Heart left ventricle (tissue), 16 donors: ENCODE results near the gene BEAN1. TPM values are rescaled to one million over a fixed set of nuclear protein-coding genes. Genes with fewer than 3 reads are reported as not detected.

Source experiments
- ATAC-seq, 4 donors: fragments of 200-7000 bp; cut with Tn5 transposase; one replicate each; pipeline ENCODE4 v1.9.1; 2020 to 2022; ENCODE audit warnings: moderate library complexity in 4 of 4, mild to moderate bottlenecking in 3 of 4, moderate number of reproducible peaks in 1 of 4
- DNase-seq, 5 donors: peaks; one replicate each; pipeline ENCODE4 v3.0.0-alpha.2; 2020
- H3K27ac ChIP-seq, 12 donors: fragments of 200-600 bp; sonication (generic) in 4 of 12; one replicate each; pipeline versions ENCODE4 v1.5.0 to v1.8.0; 2016 to 2022; ENCODE audit warnings: mild to moderate bottlenecking in 2 of 12
- H3K27me3 ChIP-seq, 9 donors: fragments of 200-600 bp; sonication (generic) in 2 of 9; one replicate each; pipeline versions ENCODE4 v1.5.1 to v1.8.0; 2016 to 2022; ENCODE audit warnings: mild to moderate bottlenecking in 3 of 9
- H3K36me3 ChIP-seq, 9 donors: fragments of 200-600 bp; sonication (generic) in 2 of 9; one replicate each; pipeline versions ENCODE4 v1.5.0 to v1.8.0; 2018 to 2022; ENCODE audit warnings: mild to moderate bottlenecking in 2 of 9
- H3K4me1 ChIP-seq, 12 donors: fragments of 200-600 bp; sonication (generic) in 4 of 12; one replicate each; pipeline versions ENCODE4 v1.5.0 to v1.8.0; 2016 to 2022; ENCODE audit warnings: mild to moderate bottlenecking in 3 of 12
- H3K4me3 ChIP-seq, 12 donors: fragments of 200-600 bp; sonication (generic) in 4 of 12; one replicate each; pipeline versions ENCODE4 v1.5.0 to v1.8.0; 2017 to 2022; ENCODE audit warnings: mild to moderate bottlenecking in 9 of 12, moderate library complexity in 4 of 12
- H3K9me3 ChIP-seq, 12 donors: fragments of 200-600 bp; sonication (generic) in 4 of 12; one replicate each; pipeline versions ENCODE4 v1.5.0 to v1.8.0; 2016 to 2022; ENCODE audit warnings: mild to moderate bottlenecking in 1 of 12
- CTCF ChIP-seq, 12 donors: fragments of 200-600 bp; sonication (generic) in 4 of 12; IDR thresholded peaks; one replicate each; pipeline versions ENCODE4 v1.5.0 to v1.8.0; 2018 to 2022; ENCODE audit warnings: antibody characterized with exemption in 12 of 12, mild to moderate bottlenecking in 5 of 12
- POLR2A ChIP-seq, 2 donors: fragments of 450-650 bp; IDR thresholded peaks; one replicate each; pipeline ENCODE4 v1.6.1; 2017; ENCODE audit warnings: antibody characterized with exemption in 2 of 2, mild to moderate bottlenecking in 2 of 2, moderate library complexity in 2 of 2
- WGBS, 4 donors: extraction: QIAGEN DNeasy Blood & Tissue Kit in 2 of 4; methylation state at CpG; one replicate each; pipeline versions ENCODE4 v1.1.5 to v1.1.7; 2013 to 2018; 5-methylcytosine and 5-hydroxymethylcytosine counted together
- intact Hi-C, 10 donors: fragments of 100-400 bp; cut with DNase I; formaldehyde crosslinking; loops; one replicate each; pipeline versions ENCODE4 v1.11.1 to v1.14.2; 2022
- polyA plus RNA-seq, 2 donors: library from polyadenylated mRNA; stranded (reverse); fragments of 200-250 nt; gene quantifications; one replicate each; pipeline ENCODE4 v1.2.3, GENCODE V29; 2013
- total RNA-seq, 9 donors: library from RNA; depleted of rRNA in 2 of 9; stranded (reverse); fragments of >200 nt in 2 of 9; fragmentation: NEBNext Ultra II Directional in 3 of 9; extraction: Animal tissue kit (Norgen Biotek cat#: 25700) in 3 of 9; gene quantifications; one replicate each; pipeline versions ENCODE4 v1.1.0 to v1.2.4, GENCODE V29; 2016 to 2023
- donor health status: ischemic (EF 13 %, LVEDD 7.1; RV severe dilation, severe dysfunction).
- donor health status: healthy with polysubstance abuse.
- donor health status: DM: no; HTN: yes; CAD: no.
- donor health status: DM: no; HTN: no; CAD: no.
- donor health status: ischemic (EF 25% LVEDD 6.9; RV normal size, moderate dysfunction).
- donor health status: ischemic (EF 25% LVEDD 5.7; RV mildly dilated, moderate dysfunction).
- donor health status: healthy.
- donor health status: DM: yes; HTN: yes; CAD: no.
- donor health status: ischemic (EF 35%, LVEDD 5.7; RV mildly dilated, moderate dysfunction).
- donor health status: nonischemic (EF 11% LVEDD 7.7; RV severe dilation, severe dysfunction).
- donor health status: DM: yes; HTN: yes; CAD: no.
- donor health status: PGD.
- donor health status: ischemic (EF 29% LVEDD 5.4; RV normal size, mild dysfunction).
- donor health status: nonischemic (EF 23%, LVEDD 6.1; RV moderate dilation, normal function).

Gene BEAN1
- total and polyA plus RNA-seq, 11 donors = 0.30 to 8.8 (median 1.5) TPM

- Histone ChIP-seq H3K27ac (no peak overlapping the region), H3K4me1 (peaks cover 0 to 15% (median 5%) of the 10 kb centered on the region in 12 donors), H3K9me3 (no peaks in the 10 kb centered on the region), H3K27me3 (no peaks in the 10 kb centered on the region), H3K36me3 (no peaks in the 10 kb centered on the region), H3K4me3 (no peak overlapping the region)
- no peak for TF ChIP-seq POLR2A (IDR thresholded peaks at IDR 0.05)
- no peak for TF ChIP-seq CTCF (IDR thresholded peaks at IDR 0.05)
- no peak for ATAC-seq
- intact Hi-C loops = loop anchor here in 1 of 10 donors (5.0 kb wide), 1 partner anchor 55 kb away; no protein-coding TSS in a partner anchor
- WGBS, 4 donors = 58 to 67% (median 62%) methylated on average over 2 of the region's 2 CpGs
- DNase-seq = no peak
Observed at GRCh38 chr16:66477028-66477515, 50.0 kb downstream of the BEAN1 start.

- Histone ChIP-seq H3K36me3 (no peaks in the 10 kb centered on the region), H3K27me3 (no peaks in the 10 kb centered on the region), H3K4me1 (peaks cover 0 to 24% (median 5%) of the 10 kb centered on the region in 12 donors), H3K4me3 (no peak overlapping the region), H3K27ac (no peak overlapping the region), H3K9me3 (no peaks in the 10 kb centered on the region)
- WGBS, 4 donors = 21 to 36% (median 34%) methylated on average over 9 to 10 of the region's 10 CpGs
- intact Hi-C loops = loop anchor here in 1 of 10 donors (5.0 kb wide), 1 partner anchor 57 kb away; no protein-coding TSS in a partner anchor
- TF ChIP-seq CTCF (IDR thresholded peaks at IDR 0.05) = peak; percentile 64 to 82 (median 74)
- TF ChIP-seq POLR2A (IDR thresholded peaks at IDR 0.05) = no peak
- peak; percentile 78 to 89 (median 86) for ATAC-seq
- DNase-seq = peak; percentile 69 to 84 (median 76)
Observed at GRCh38 chr16:66478733-66479511, 51.8 kb downstream of the BEAN1 start.

GRCh38 chr16:66479661-66480264 is 52.7 kb downstream of the BEAN1 start:
- H3K4me1 ChIP-seq = peaks cover 0 to 25% (median 5%) of the 10 kb centered on the region in 12 donors
- WGBS, 4 donors = 84 to 93% (median 88%) methylated on average over 3 to 5 of the region's 5 CpGs
- H3K4me3 ChIP-seq = no peak overlapping the region
- TF ChIP-seq POLR2A (IDR thresholded peaks at IDR 0.05) = no peak
- intact Hi-C loops = loop anchor here (2.0 to 10.0 kb wide), 6 partner anchors 57 to 137 kb away; partner anchors contain the start of genes CKLF (in 1 of the 10) and TK2 (in 1 of the 10)
- no peaks in the 10 kb centered on the region for H3K9me3 ChIP-seq
- ATAC-seq (no peak), DNase-seq (no peak)
- no peaks in the 10 kb centered on the region for H3K27me3 ChIP-seq
- H3K36me3 ChIP-seq = no peaks in the 10 kb centered on the region
- H3K27ac ChIP-seq = no peak overlapping the region

- ATAC-seq (no peak), DNase-seq (peak in 1 of 5 donors; percentile 14)
- WGBS, 4 donors = 88 to 96% (median 93%) methylated on average over 22 to 25 of the region's 25 CpGs
- intact Hi-C loops = loop anchor here (2.0 to 10.0 kb wide), 5 partner anchors 74 to 138 kb away; partner anchors contain the start of genes CKLF (in 1 of the 10) and TK2 (in 1 of the 10)
- Histone ChIP-seq H3K4me3 (no peak overlapping the region), H3K9me3 (no peaks in the 10 kb centered on the region), H3K4me1 (peaks cover 0 to 19% (median 5%) of the 10 kb centered on the region in 12 donors), H3K27me3 (no peaks in the 10 kb centered on the region), H3K36me3 (no peaks in the 10 kb centered on the region), H3K27ac (no peak overlapping the region)
- TF ChIP-seq CTCF (IDR thresholded peaks at IDR 0.05) (no peak), POLR2A (IDR thresholded peaks at IDR 0.05) (no peak)
Observed at GRCh38 chr16:66480265-66481080, 53.4 kb downstream of the BEAN1 start.
